WI38 (cell line): ENCODE measurements around the gene FPR1.

Source experiments
- H3K4me3 ChIP-seq: 2 replicates; pipeline ENCODE4 v1.5.1; 2011; ENCODE audit warnings: low read depth, mild to moderate bottlenecking, control low read depth, low read length
- CTCF ChIP-seq: IDR thresholded peaks from 2 replicates; pipeline ENCODE4 v1.5.1; 2012; ENCODE audit warnings: low read depth, mild to moderate bottlenecking, control low read depth, low read length

The FPR1 gene

GRCh38 chr19:51786646-51787494 lies 35.2 kb upstream of the FPR1 start:
- TF ChIP-seq CTCF, result no peak
- H3K4me3 ChIP-seq, result no peak overlapping the region

GRCh38 chr19:51784922-51785690 lies 33.4 kb upstream of the FPR1 start:
- no peak for TF ChIP-seq CTCF
- no peak overlapping the region for H3K4me3 ChIP-seq

GRCh38 chr19:51784109-51784785 lies 32.6 kb upstream of the FPR1 start:
- no peak for TF ChIP-seq CTCF
- H3K4me3 ChIP-seq, result no peak overlapping the region

GRCh38 chr19:51783372-51783771 lies 31.7 kb upstream of the FPR1 start:
- H3K4me3 ChIP-seq, result no peak overlapping the region
- no peak for TF ChIP-seq CTCF

GRCh38 chr19:51781999-51782398 lies 30.3 kb upstream of the FPR1 start:
- TF ChIP-seq CTCF, result no peak
- no peak overlapping the region for H3K4me3 ChIP-seq

GRCh38 chr19:51780270-51780669 lies 28.6 kb upstream of the FPR1 start:
- TF ChIP-seq CTCF, result no peak
- no peak overlapping the region for H3K4me3 ChIP-seq

- H3K4me3 ChIP-seq, result no peak overlapping the region
- TF ChIP-seq CTCF, result no peak
Observed at GRCh38 chr19:51779703-51780102, 28.0 kb upstream of the FPR1 start.
